ENCODE measurements around the gene CLN3.
"Not testable (repeated sequence)": the region's sequence is repeated elsewhere in the genome, so short reads cannot be mapped to it uniquely, and the experiment has no call there.

DNA sequence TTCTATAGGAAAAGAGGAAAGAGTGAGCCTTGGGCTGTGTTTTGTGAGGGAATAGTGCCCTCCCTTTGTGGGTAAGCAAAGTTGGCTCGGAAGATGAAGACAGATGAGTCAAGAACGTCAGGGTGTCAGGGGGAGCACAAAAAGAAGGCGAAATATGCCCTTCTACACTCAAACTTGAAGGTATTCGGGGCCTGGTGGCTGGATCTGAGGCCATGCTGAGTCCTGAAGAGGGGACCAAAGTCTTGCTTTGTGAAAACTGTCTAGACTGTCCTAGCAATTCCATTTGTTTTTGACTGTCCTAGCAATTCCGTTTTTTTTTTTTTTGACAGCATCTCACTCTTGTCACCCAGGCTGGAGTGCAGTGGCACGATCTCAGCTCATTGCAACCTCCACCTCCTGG lies 53.0 kb downstream of the CLN3 start:
- TF ChIP-seq, protein P1, sequence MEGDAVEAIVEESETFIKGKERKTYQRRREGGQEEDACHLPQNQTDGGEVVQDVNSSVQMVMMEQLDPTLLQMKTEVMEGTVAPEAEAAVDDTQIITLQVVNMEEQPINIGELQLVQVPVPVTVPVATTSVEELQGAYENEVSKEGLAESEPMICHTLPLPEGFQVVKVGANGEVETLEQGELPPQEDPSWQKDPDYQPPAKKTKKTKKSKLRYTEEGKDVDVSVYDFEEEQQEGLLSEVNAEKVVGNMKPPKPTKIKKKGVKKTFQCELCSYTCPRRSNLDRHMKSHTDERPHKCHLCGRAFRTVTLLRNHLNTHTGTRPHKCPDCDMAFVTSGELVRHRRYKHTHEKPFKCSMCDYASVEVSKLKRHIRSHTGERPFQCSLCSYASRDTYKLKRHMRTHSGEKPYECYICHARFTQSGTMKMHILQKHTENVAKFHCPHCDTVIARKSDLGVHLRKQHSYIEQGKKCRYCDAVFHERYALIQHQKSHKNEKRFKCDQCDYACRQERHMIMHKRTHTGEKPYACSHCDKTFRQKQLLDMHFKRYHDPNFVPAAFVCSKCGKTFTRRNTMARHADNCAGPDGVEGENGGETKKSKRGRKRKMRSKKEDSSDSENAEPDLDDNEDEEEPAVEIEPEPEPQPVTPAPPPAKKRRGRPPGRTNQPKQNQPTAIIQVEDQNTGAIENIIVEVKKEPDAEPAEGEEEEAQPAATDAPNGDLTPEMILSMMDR (IDR thresholded peaks at IDR 0.05; ENCODE audit: poor library complexity, severe bottlenecking): not testable (repeated sequence)
- TF ChIP-seq EZH2 (IDR thresholded peaks at IDR 0.05; ENCODE audit: borderline replicate concordance, insufficient read depth, low read length, poor library complexity, severe bottlenecking); RAD21 (conservative IDR thresholded peaks at IDR 0.05); POLR2AphosphoS5 (IDR thresholded peaks at IDR 0.05): not testable (repeated sequence)
